Epithelial cell of esophagus (primary cell): ENCODE results near the gene NFIA.

Source experiments
- DNase-seq: peaks from one replicate; pipeline ENCODE4 v3.0.0; 2010; ENCODE audit warnings: low read depth
- H3K4me3 ChIP-seq: 2 replicates; pipeline ENCODE4 v1.5.1; 2011; ENCODE audit warnings: mild to moderate bottlenecking, low read length, control low read depth
- CTCF ChIP-seq: IDR thresholded peaks from 2 replicates; pipeline ENCODE4 v1.5.1; 2011; ENCODE audit warnings: low read depth, mild to moderate bottlenecking, low read length, control low read depth, inconsistent platforms; ENCODE audit not compliant: insufficient read depth; ENCODE audit errors: missing control alignments

The NFIA gene

DNA sequence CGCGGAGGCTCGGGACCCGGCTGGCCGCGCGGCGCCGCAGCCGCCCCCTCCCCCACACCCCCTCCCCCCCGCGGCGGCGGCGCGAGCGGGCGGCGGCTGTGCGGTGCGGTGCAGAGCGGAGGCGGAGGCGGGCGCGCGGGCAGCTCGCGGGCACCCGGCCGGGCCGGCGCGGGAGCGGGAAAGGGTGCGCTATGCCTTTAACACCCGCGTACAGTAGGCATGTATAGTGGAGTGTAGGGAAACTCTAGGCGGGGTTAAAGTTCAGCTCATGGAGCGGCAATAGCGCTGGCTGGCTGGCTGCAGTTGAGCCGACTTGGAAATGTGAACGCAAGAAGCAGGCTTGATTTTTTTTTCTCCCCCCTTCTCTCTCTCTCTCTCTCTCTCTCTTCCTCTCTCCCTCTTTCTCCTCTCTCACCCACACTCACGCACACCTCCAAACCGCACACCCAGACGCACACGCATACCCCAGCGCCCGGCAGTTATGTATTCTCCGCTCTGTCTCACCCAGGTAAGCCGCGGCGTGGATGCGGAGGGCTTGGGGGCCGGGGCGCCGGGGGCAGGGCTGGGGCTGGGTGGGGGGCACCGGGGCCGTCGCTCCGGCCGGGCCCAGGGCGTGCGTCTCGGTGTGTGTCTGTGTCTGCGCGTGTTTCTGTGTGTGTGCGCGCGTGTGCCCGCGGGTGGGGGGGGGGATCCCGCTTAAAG is at the start of gene NFIA:
Gene NFIA (plus strand): TSS at position 251 of the 702 bp plus-strand sequence.
- peak; percentile 78 for DNase-seq
- TF ChIP-seq CTCF: no peak
- H3K4me3 ChIP-seq: peak within 1 kb of the TSS; percentile 85

DNA sequence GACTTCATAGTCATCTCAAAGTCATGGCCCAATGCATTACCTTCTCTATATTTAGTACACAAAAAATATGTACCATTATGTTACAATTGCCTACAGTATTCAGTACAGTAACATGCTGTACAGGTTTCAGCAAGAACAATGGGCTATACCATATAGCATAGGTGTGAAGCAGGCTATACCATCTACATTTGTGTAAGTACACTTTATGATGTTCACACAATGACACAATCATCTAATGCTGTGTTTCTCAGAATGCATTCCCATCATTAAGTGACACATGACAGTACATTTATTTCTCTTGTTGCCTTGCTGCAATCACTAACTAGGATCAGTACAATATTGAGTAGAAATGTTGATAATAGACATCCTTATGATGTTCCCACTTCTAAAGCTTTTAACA is 46.5 kb upstream of the NFIA start:
- TF ChIP-seq CTCF: no peak
- H3K4me3 ChIP-seq: no peak overlapping the region
- DNase-seq: no peak

GRCh38 chr1:61042466-61043009 is 39.8 kb upstream of the NFIA start:
- no peak for TF ChIP-seq CTCF
- peak overlapping the region; percentile 38 for H3K4me3 ChIP-seq
- no peak for DNase-seq

GRCh38 chr1:61043010-61043820 is 39.1 kb upstream of the NFIA start:
- H3K4me3 ChIP-seq: peak overlapping the region; percentile 38
- peak; percentile 74 for TF ChIP-seq CTCF
- peak; percentile 75 for DNase-seq

DNA sequence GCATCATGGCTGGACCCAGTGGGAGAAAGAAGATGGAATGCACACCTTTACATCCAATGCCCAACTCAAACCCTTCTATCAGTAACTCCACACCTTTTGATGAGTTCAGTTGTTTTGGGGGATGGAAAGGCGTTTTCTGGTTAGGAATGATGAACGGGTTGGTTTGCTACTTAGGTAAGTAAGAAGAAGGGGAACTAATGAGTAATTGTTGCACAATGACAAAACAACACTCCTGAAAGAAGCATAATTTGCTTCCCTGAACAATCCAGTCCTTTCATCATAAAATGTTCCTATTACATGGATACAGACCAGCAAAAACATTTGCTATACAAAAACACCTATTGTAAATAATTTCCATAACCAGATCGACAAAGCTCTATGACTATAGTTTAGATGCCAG is 35.9 kb upstream of the NFIA start:
- DNase-seq: peak; percentile 82
- no peak for TF ChIP-seq CTCF
- H3K4me3 ChIP-seq: no peak overlapping the region

- TF ChIP-seq CTCF: no peak
- peak; percentile 70 for DNase-seq
- H3K4me3 ChIP-seq: no peak overlapping the region
These were observed 35.3 kb upstream of the NFIA start for GRCh38 chr1:61047061-61047460.
